ENCODE data around the gene ITGA3.

DNA sequence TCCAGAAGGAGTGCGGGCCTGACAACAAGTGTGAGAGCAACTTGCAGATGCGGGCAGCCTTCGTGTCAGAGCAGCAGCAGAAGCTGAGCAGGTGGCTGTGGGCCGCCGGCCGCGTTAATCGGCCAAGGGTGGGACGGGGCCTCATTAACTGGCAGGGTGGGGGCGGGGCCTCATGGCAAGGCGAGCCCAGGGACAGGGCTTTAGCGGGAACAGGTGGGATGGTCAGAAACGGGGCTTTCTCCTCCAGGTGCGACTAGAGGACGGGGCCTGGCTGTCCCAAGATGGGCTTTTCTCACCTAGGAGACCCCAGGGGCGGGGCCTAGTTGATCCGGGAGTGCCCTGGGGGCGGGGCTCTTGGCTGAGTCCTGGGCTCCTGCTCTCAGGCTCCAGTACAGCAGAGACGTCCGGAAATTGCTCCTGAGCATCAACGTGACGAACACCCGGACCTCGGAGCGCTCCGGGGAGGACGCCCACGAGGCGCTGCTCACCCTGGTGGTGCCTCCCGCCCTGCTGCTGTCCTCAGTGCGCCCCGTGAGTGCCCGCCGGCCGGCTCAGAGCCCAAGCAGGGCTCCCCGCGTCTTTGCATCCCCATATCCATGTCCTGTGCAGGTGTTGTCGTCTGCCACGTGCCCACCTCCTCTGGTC, 20.8 kb downstream of the ITGA3 start:
- TF ChIP-seq CTCF (IDR thresholded peaks at IDR 0.05) = no peak
- TF ChIP-seq ZFX (IDR thresholded peaks at IDR 0.05; ENCODE audit: borderline replicate concordance) = no peak
